CD4-positive, alpha-beta T cell (primary cell): ENCODE results near the gene TBC1D22A. TPM values are rescaled to one million over a fixed set of nuclear protein-coding genes. Genes with fewer than 3 reads are reported as not detected.
"Not testable (repeated sequence)": the region's sequence is repeated elsewhere in the genome, so short reads cannot be mapped to it uniquely, and the experiment has no call there.

ENCODE experiments used
- ATAC-seq: fragments of 200-7000 bp; cut with Tn5 transposase; one replicate; pipeline ENCODE4 v1.10.0; 2022; ENCODE audit warnings: mild to moderate bottlenecking; ENCODE audit not compliant: poor library complexity
- CTCF ChIA-PET: fragments of 350-600 bp; sonication (Branson Sonifier 250); formaldehyde crosslinking; loops from one replicate; lab custom pipeline; 2021; ENCODE audit warnings: antibody characterized with exemption, inconsistent platforms; lab: Charles Lee
- POLR2A ChIA-PET: fragments of 350-600 bp; sonication (Branson Sonifier 250); formaldehyde crosslinking; loops from one replicate; lab custom pipeline; 2021; ENCODE audit warnings: antibody characterized with exemption, inconsistent platforms; lab: Charles Lee
- DNase-seq, 14 experiments: peaks; one replicate each; pipeline ENCODE4 v3.0.0-alpha.2; 2013 to 2020; ENCODE audit warnings: mixed read lengths in 2 of 14
- H3K27ac ChIP-seq, 2 donors: one replicate each; pipeline versions ENCODE4 v1.5.1 to v1.7.0; 2013; ENCODE audit warnings: low read length in 2 of 2, low read depth in 1 of 2, mild to moderate bottlenecking in 1 of 2
- H3K27me3 ChIP-seq, 2 experiments: 1 replicate in 1 of 2; 2 replicates in 1 of 2; pipeline versions ENCODE4 v1.6.1 to v1.7.0; 2013; ENCODE audit warnings: low read length in 2 of 2, control low read depth in 1 of 2, mild to moderate bottlenecking in 1 of 2, moderate library complexity in 1 of 2; ENCODE audit not compliant: insufficient read depth in 2 of 2, control insufficient read depth in 1 of 2
- H3K36me3 ChIP-seq: one replicate; pipeline ENCODE4 v1.6.1; 2013; ENCODE audit warnings: low read length, control low read depth; ENCODE audit not compliant: insufficient read depth
- H3K4me1 ChIP-seq: one replicate; pipeline ENCODE4 v1.6.1; 2013; ENCODE audit warnings: low read length, control low read depth; ENCODE audit not compliant: insufficient read depth
- H3K4me3 ChIP-seq: one replicate; pipeline ENCODE4 v1.5.1; 2013; ENCODE audit warnings: mild to moderate bottlenecking, low read length, moderate library complexity
- H3K9me3 ChIP-seq, 2 experiments: 1 replicate in 1 of 2; 2 replicates in 1 of 2; pipeline versions ENCODE4 v1.6.1 to v1.7.0; 2013; ENCODE audit warnings: low read length in 2 of 2, mild to moderate bottlenecking in 2 of 2, control low read depth in 1 of 2, moderate library complexity in 1 of 2; ENCODE audit not compliant: control insufficient read depth in 1 of 2, insufficient read depth in 1 of 2
- H3K27ac Mint-ChIP-seq: one replicate; pipeline ENCODE4 v1.8.0; 2020; ENCODE audit warnings: mixed read lengths
- H3K27me3 Mint-ChIP-seq: one replicate; pipeline ENCODE4 v1.8.0; 2021; ENCODE audit warnings: mixed read lengths
- H3K36me3 Mint-ChIP-seq: one replicate; pipeline ENCODE4 v1.8.0; 2021; ENCODE audit warnings: low read depth, mixed read lengths
- H3K4me1 Mint-ChIP-seq: one replicate; pipeline ENCODE4 v1.8.0; 2021; ENCODE audit warnings: low read depth, mixed read lengths
- H3K4me3 Mint-ChIP-seq: one replicate; pipeline ENCODE4 v1.8.0; 2020; ENCODE audit warnings: mild to moderate bottlenecking, mixed read lengths
- H3K9me3 Mint-ChIP-seq: one replicate; pipeline ENCODE4 v1.8.0; 2020; ENCODE audit warnings: mixed read lengths
- CTCF ChIP-seq: fragments of 200-600 bp; IDR thresholded peaks from one replicate; pipeline ENCODE4 v1.8.0; 2022; ENCODE audit warnings: antibody characterized with exemption, mild to moderate bottlenecking
- intact Hi-C, 2 experiments: fragments of 100-400 bp; cut with DNase I in 1 of 2; cut with micrococcal nuclease in 1 of 2; formaldehyde crosslinking; loops; one replicate each; pipeline versions ENCODE4 v1.15.1 to v1.9.0; 2023 to 2025; cut with DNase I, micrococcal nuclease
- total RNA-seq, 174 experiments: library from RNA in 2 of 174; stranded (reverse) in 2 of 174; gene quantifications; one replicate each; pipeline ENCODE4 v1.2.3 and lab custom pipeline; 2021 to 2026

The TBC1D22A gene
- total RNA-seq, 2 experiments from 2014 or later: 27.1 to 31.7 TPM

DNA sequence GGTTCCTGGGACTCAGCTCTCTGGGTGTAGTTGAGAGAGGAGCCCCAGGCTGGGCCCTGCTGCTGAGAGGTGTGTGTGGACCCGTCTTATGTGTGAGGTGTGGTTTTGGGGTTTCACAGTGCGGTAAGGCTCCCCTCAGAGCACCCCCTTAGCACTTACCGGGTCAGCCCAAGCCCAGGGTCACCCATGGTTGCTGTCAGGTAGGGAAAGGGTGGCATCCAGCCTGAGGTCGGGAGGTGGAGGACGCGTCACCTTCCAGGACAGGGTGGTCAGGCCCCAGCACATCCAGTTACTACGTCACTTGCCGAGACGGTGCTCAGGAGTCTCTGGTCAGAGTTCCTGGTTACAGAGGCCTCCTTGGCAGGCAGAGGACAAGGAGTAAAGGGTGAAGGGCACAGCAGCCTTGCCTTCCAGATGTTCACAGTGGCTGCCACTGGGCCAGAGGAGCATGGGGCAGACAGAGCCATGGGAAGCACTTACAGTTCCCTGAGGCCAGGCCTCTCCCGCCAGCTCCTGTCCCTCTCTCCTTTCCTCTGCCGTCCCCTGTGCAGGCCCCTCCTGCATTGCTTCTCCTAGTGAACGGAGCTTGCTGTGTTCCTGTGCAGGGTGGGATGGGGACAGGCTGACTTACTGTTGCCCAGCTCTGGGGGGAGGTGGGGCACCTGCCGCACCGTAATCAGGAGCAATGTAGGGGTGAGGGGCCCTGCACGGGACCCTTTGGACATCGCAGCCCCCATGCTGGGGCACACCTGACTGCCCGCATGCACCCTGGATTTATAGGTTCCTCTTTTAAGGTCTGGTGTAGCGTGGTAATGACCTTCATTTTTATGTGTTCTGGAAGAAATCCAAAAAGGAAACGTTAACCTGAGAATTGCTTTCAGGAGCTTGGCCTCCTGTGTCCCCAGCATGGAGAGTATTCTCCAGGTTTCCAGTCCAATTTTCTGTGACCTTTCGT is 285.9 kb downstream of the TBC1D22A start:
- Mint-ChIP-seq H3K9me3 (no peaks in the 10 kb centered on the region), H3K4me3 (no peak overlapping the region), H3K4me1 (peaks cover 17% of the 10 kb centered on the region), H3K36me3 (peaks cover 4% of the 10 kb centered on the region), H3K27me3 (no peaks in the 10 kb centered on the region), H3K27ac (no peak overlapping the region)
- H3K4me1 ChIP-seq: peaks cover 3% of the 10 kb centered on the region
- ATAC-seq (no peak), DNase-seq (no peak)
- ChIA-PET POLR2A (no interaction called here), CTCF (no interaction called here)
- TF ChIP-seq CTCF: no peak
- no peak overlapping the region for H3K27ac ChIP-seq
- intact Hi-C loops: no loop called here
- H3K4me3 ChIP-seq: no peak overlapping the region
- peaks cover 3% of the 10 kb centered on the region for H3K36me3 ChIP-seq
- H3K9me3 ChIP-seq: no peaks in the 10 kb centered on the region
- H3K27me3 ChIP-seq: no peaks in the 10 kb centered on the region

DNA sequence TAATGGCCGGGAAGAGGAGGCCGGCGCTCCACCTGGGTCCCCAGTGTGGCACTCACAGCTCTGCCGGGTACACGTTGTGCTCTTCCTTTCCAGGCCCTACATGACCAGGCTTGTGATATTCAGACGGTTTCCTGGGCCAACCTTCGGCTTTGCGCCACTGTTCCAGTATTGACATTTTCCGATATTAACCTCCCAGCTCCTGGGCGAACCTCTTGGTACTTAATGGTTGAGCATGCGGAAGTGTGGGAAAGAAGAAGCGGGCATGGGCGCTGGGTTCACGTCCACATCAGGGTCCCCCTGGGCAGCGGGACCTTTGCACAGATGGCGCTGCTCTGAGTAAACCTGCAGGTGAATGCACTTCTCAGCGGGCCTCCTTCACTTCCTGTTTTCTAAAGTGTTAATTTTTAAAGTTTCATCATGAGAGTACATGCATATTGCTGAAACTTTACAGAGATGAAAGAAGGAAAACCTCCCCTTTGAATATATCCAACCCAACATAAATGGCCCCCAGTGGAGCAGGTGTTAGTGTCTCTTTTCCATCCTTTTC is 286.7 kb downstream of the TBC1D22A start:
- Mint-ChIP-seq H3K9me3 (no peaks in the 10 kb centered on the region), H3K27ac (no peak overlapping the region), H3K4me1 (peaks cover 11% of the 10 kb centered on the region), H3K27me3 (no peaks in the 10 kb centered on the region), H3K36me3 (peaks cover 4% of the 10 kb centered on the region), H3K4me3 (no peak overlapping the region)
- ATAC-seq: no peak
- H3K27me3 ChIP-seq: no peaks in the 10 kb centered on the region
- intact Hi-C loops: no loop called here
- H3K4me3 ChIP-seq: no peak overlapping the region
- H3K9me3 ChIP-seq: no peaks in the 10 kb centered on the region
- POLR2A ChIA-PET: no interaction called here
- H3K27ac ChIP-seq: no peak overlapping the region
- no peak for TF ChIP-seq CTCF
- peaks cover 6% of the 10 kb centered on the region for H3K36me3 ChIP-seq
- CTCF ChIA-PET: no interaction called here
- DNase-seq: no peak
- peaks cover 3% of the 10 kb centered on the region for H3K4me1 ChIP-seq

DNA sequence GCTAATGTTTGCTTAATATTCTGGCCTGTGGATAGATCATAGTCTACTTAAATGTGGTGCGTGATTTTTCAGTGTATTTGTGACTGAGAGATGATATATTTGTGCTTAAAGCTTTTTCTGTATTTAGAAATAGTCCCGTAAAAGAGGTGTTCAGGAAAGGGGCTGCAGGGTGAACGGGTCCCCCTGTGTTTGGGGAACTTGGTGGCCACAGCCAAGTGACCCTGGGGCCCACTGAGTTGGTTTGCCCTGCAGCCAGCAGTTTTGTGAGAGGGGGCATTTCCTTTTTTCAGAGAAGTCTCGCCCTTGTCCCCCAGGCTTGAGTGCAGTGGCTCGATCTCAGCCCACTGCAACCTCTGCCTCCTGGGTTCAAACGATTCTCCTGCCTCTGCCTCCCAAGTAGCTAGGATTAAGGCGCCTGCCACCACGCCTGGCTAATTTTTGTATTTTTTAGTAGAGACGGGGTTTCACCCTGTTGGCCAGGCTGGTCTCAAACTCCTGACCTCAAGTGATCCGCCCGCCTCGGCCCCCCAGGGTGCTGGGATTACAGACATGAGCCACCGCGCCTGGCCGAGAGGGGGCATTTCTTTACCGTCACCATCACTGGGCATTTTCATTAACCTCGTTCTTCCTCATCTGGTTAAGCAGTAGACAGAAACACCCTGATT is 287.4 kb downstream of the TBC1D22A start:
- H3K27ac ChIP-seq, CTCF ChIA-PET, ATAC-seq, DNase-seq, H3K4me1 ChIP-seq, H3K9me3 Mint-ChIP-seq, H3K27me3 Mint-ChIP-seq, H3K27me3 ChIP-seq, H3K27ac Mint-ChIP-seq, H3K36me3 Mint-ChIP-seq, H3K36me3 ChIP-seq, H3K9me3 ChIP-seq, POLR2A ChIA-PET, H3K4me3 Mint-ChIP-seq, H3K4me3 ChIP-seq, H3K4me1 Mint-ChIP-seq, intact Hi-C loops: not testable (repeated sequence)
